BLaER1 treated with 17β-estradiol and CSF1 and Interleukin-3, amounts not matched to agents 10 nM and 100 nM (cell line): Measurements from ENCODE around the gene TCF23.
"Not testable (repeated sequence)": the region's sequence is repeated elsewhere in the genome, so short reads cannot be mapped to it uniquely, and the experiment has no call there.

Experiments
- H3K27ac ChIP-seq, 11 experiments: shearing (Covaris generic); formaldehyde crosslinking; 2 replicates each; pipeline ENCODE4 v1.8.1; 2022
- H3K27me3 ChIP-seq, 11 experiments: shearing (Covaris generic); formaldehyde crosslinking; 2 replicates each; pipeline ENCODE4 v1.8.1; 2022
- H3K36me3 ChIP-seq, 11 experiments: shearing (Covaris generic); formaldehyde crosslinking; 2 replicates each; pipeline ENCODE4 v1.8.1; 2022
- H3K4me1 ChIP-seq, 10 experiments: shearing (Covaris generic); formaldehyde crosslinking; 2 replicates each; pipeline ENCODE4 v1.8.1; 2022
- H3K4me2 ChIP-seq, 11 experiments: shearing (Covaris generic); formaldehyde crosslinking; 2 replicates each; pipeline ENCODE4 v1.8.1; 2022
- H3K4me3 ChIP-seq, 10 experiments: shearing (Covaris generic); formaldehyde crosslinking; 2 replicates each; pipeline ENCODE4 v1.8.1; 2022
- H3K9ac ChIP-seq, 11 experiments: shearing (Covaris generic); formaldehyde crosslinking; 2 replicates each; pipeline ENCODE4 v1.8.1; 2022
- H3K9me3 ChIP-seq, 11 experiments: shearing (Covaris generic); formaldehyde crosslinking; replicated peaks in 1 of 11; 2 replicates each; pipeline ENCODE4 v1.8.1; 2022
- H4K20me1 ChIP-seq, 11 experiments: shearing (Covaris generic); formaldehyde crosslinking; 2 replicates each; pipeline ENCODE4 v1.8.1; 2022
- Cebpa-rat ChIP-seq, 11 experiments: shearing (Covaris generic); IDR thresholded peaks; 2 replicates each; pipeline ENCODE4 v1.8.1; 2022

The TCF23 gene

GRCh38 chr2:27148801-27149439, at the start of gene TCF23:
Gene TCF23 (plus strand): TSS chr2:27149004. CDS start chr2:27149134, 130 bp downstream.
- no peak within 1 kb of the TSS for H3K9ac ChIP-seq
- peaks cover 0 to 14% (median 12%) of the 10 kb centered on the region in 10 experiments; a peak in 12 of 20 replicates for H3K4me1 ChIP-seq
- H4K20me1 ChIP-seq = no peaks in the 10 kb centered on the region
- H3K36me3 ChIP-seq = no peaks in the 10 kb centered on the region
- peak within 1 kb of the TSS in 8 of 11 experiments; percentile 16 to 53 (median 40); a peak in 13 of 22 replicates for H3K4me2 ChIP-seq
- H3K27me3 ChIP-seq = no peaks in the 10 kb centered on the region
- TF ChIP-seq Cebpa-rat (IDR thresholded peaks at IDR 0.05) = no peak
- H3K27ac ChIP-seq = no peak within 1 kb of the TSS
- H3K4me3 ChIP-seq = no peak within 1 kb of the TSS
- no peaks in the 10 kb centered on the region for H3K9me3 ChIP-seq

GRCh38 chr2:27099334-27099955, 49.4 kb upstream of the TCF23 start:
- Histone ChIP-seq H3K9me3 (no peaks in the 10 kb centered on the region), H3K36me3 (no peaks in the 10 kb centered on the region), H3K4me2 (peak overlapping the region in 4 of 11 experiments; percentile 12 to 50 (median 42); a peak in 4 of 22 replicates), H3K9ac (peak overlapping the region in 1 of 11 experiments; percentile 19; a peak in 4 of 22 replicates), H3K4me3 (no peak overlapping the region), H3K4me1 (peaks cover 15 to 24% (median 19%) of the 10 kb centered on the region in 10 experiments; a peak in 19 of 20 replicates), H4K20me1 (no peaks in the 10 kb centered on the region), H3K27me3 (no peaks in the 10 kb centered on the region), H3K27ac (no peak overlapping the region)
- no peak for TF ChIP-seq Cebpa-rat (IDR thresholded peaks at IDR 0.05)

- H3K9me3 ChIP-seq = no peaks in the 10 kb centered on the region
- no peaks in the 10 kb centered on the region for H3K27me3 ChIP-seq
- H3K27ac ChIP-seq = no peak overlapping the region
- no peak overlapping the region for H3K9ac ChIP-seq
- no peak overlapping the region for H3K4me2 ChIP-seq
- H4K20me1 ChIP-seq = no peaks in the 10 kb centered on the region
- TF ChIP-seq Cebpa-rat (IDR thresholded peaks at IDR 0.05) = no peak
- H3K4me3 ChIP-seq = no peak overlapping the region
- H3K36me3 ChIP-seq = no peaks in the 10 kb centered on the region
- peaks cover 16 to 24% (median 19%) of the 10 kb centered on the region in 10 experiments; a peak in 19 of 20 replicates for H3K4me1 ChIP-seq
These were observed 48.8 kb upstream of the TCF23 start for GRCh38 chr2:27100036-27100435.

GRCh38 chr2:27102329-27102728, 46.5 kb upstream of the TCF23 start:
- Histone ChIP-seq H3K27me3 (no peaks in the 10 kb centered on the region), H3K4me1 (peaks cover 13 to 27% (median 17%) of the 10 kb centered on the region in 10 experiments), H3K9ac (no peak overlapping the region), H3K4me2 (no peak overlapping the region), H4K20me1 (no peaks in the 10 kb centered on the region), H3K9me3 (no peaks in the 10 kb centered on the region), H3K4me3 (no peak overlapping the region), H3K36me3 (no peaks in the 10 kb centered on the region), H3K27ac (no peak overlapping the region)
- no peak for TF ChIP-seq Cebpa-rat (IDR thresholded peaks at IDR 0.05)

- Histone ChIP-seq H3K9ac (peak overlapping the region in 2 of 11 experiments; percentile 17 to 22; a peak in 1 of 22 replicates), H3K9me3 (no peaks in the 10 kb centered on the region), H3K36me3 (no peaks in the 10 kb centered on the region), H3K27ac (no peak overlapping the region), H3K4me3 (no peak overlapping the region), H3K4me2 (peak overlapping the region; percentile 38 to 69 (median 55); a peak in 21 of 22 replicates), H3K4me1 (peaks cover 9 to 18% (median 13%) of the 10 kb centered on the region in 10 experiments), H3K27me3 (no peaks in the 10 kb centered on the region), H4K20me1 (no peaks in the 10 kb centered on the region)
- no peak for TF ChIP-seq Cebpa-rat (IDR thresholded peaks at IDR 0.05)
These were observed 42.8 kb upstream of the TCF23 start for GRCh38 chr2:27105981-27106380.

GRCh38 chr2:27108221-27108620, 40.6 kb upstream of the TCF23 start:
- Histone ChIP-seq H3K4me1 (peaks cover 9 to 18% (median 13%) of the 10 kb centered on the region in 10 experiments), H3K9ac (no peak overlapping the region), H3K4me2 (no peak overlapping the region), H4K20me1 (no peaks in the 10 kb centered on the region; a peak in 1 of 22 replicates), H3K9me3 (no peaks in the 10 kb centered on the region), H3K4me3 (no peak overlapping the region), H3K36me3 (no peaks in the 10 kb centered on the region), H3K27me3 (no peaks in the 10 kb centered on the region), H3K27ac (no peak overlapping the region)
- no peak for TF ChIP-seq Cebpa-rat (IDR thresholded peaks at IDR 0.05)

- Histone ChIP-seq H3K27me3 (no peaks in the 10 kb centered on the region), H3K4me3 (no peak overlapping the region), H3K9me3 (no peaks in the 10 kb centered on the region), H3K27ac (no peak overlapping the region), H3K4me2 (no peak overlapping the region), H3K36me3 (no peaks in the 10 kb centered on the region), H3K4me1 (peaks cover 9 to 18% (median 13%) of the 10 kb centered on the region in 10 experiments), H3K9ac (no peak overlapping the region), H4K20me1 (no peaks in the 10 kb centered on the region; a peak in 1 of 22 replicates)
- TF ChIP-seq Cebpa-rat (IDR thresholded peaks at IDR 0.05) = no peak
These were observed 39.7 kb upstream of the TCF23 start for GRCh38 chr2:27109083-27109482.

- peaks cover 6 to 11% (median 8%) of the 10 kb centered on the region in 10 experiments for H3K4me1 ChIP-seq
- not testable (repeated sequence) for H3K27ac ChIP-seq, H3K36me3 ChIP-seq, H4K20me1 ChIP-seq, H3K27me3 ChIP-seq, H3K4me2 ChIP-seq, H3K4me3 ChIP-seq, H3K9ac ChIP-seq, H3K9me3 ChIP-seq
These were observed 38.0 kb upstream of the TCF23 start for GRCh38 chr2:27110603-27111352.

GRCh38 chr2:27111392-27112078, 37.3 kb upstream of the TCF23 start:
- not testable (repeated sequence) for H3K27ac ChIP-seq, H3K36me3 ChIP-seq, H3K4me1 ChIP-seq, H3K4me2 ChIP-seq, H4K20me1 ChIP-seq, H3K9me3 ChIP-seq, H3K4me3 ChIP-seq, H3K27me3 ChIP-seq, H3K9ac ChIP-seq
